Measurements from ENCODE around the gene NRXN3. TPM values are rescaled to one million over a fixed set of nuclear protein-coding genes. Genes with fewer than 3 reads are reported as not detected.

NRXN3 gene
- total and polyA plus RNA-seq, 3 experiments from 2014 or later = not detected

DNA sequence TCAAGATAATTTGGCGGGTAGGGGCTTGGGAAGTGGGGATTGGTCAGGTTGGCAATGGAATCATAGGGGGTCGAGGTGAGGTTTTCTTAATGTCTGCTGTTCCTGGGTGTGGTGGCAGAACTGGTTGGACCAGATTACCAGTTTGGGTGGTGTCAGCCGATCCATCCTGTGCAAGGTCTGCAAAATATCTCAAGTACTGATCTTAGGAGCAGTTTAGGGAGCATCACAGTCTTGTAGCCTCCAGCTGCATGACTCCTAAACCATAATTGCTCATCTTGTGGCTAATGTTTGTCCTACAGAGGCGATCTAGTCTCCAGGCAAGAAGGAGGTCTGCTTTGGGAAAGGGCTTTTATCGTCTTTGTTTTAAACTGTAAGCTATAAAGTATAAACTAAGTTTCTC, 1172.8 kb downstream of the NRXN3 start:
- Mint-ChIP-seq H3K4me1 (no peaks in the 10 kb centered on the region), H3K36me3 (no peaks in the 10 kb centered on the region), H3K27ac (peak overlapping the region in 1 of 8 donors; percentile 89), H3K9me3 (peaks cover 1 to 12% (median 4%) of the 10 kb centered on the region in 5 donors), H3K4me3 (no peak overlapping the region), H3K27me3 (no peaks in the 10 kb centered on the region)
- H3K27ac ChIP-seq (ENCODE audit: low read depth, low read length) = no peak overlapping the region
- DNase-seq = no peak
- no peaks in the 10 kb centered on the region for H3K9me3 ChIP-seq (ENCODE audit: low read length)
- no peaks in the 10 kb centered on the region for H3K4me1 ChIP-seq (ENCODE audit: insufficient read depth, low read length)
- ChIA-PET CTCF (no interaction called here), POLR2A (no interaction called here)
- no peaks in the 10 kb centered on the region for H3K27me3 ChIP-seq (ENCODE audit: insufficient read depth, low read length, poor library complexity, severe bottlenecking)
- no peak overlapping the region for H3K4me3 ChIP-seq (ENCODE audit: low read length)
- no peaks in the 10 kb centered on the region for H3K36me3 ChIP-seq (ENCODE audit: insufficient read depth, low read length)

DNA sequence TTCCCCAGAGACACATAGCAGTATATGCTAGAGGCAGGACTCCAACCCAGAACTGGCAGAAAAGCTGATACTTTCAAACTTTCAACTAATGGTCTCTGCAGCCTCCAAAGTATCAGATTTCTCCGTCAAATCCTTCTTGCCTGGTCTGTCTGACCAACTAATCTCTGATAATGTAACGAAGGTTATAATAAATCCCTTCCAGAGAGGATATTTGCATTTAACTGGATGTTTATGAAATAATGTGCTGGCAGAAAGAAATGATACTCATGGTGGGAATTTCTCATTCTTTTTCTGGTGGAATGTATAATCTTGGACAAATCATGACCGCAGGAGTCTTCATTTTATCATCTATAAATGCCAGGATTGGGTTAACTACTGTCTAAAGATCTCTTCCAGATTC, 1180.8 kb downstream of the NRXN3 start:
- Histone ChIP-seq H3K27me3 (ENCODE audit: insufficient read depth, low read length, poor library complexity, severe bottlenecking) (no peaks in the 10 kb centered on the region), H3K27ac (ENCODE audit: low read depth, low read length) (no peak overlapping the region), H3K36me3 (ENCODE audit: insufficient read depth, low read length) (no peaks in the 10 kb centered on the region), H3K4me3 (ENCODE audit: low read length) (no peak overlapping the region), H3K4me1 (ENCODE audit: insufficient read depth, low read length) (no peaks in the 10 kb centered on the region), H3K9me3 (ENCODE audit: low read length) (no peaks in the 10 kb centered on the region)
- Mint-ChIP-seq H3K27ac (no peak overlapping the region), H3K4me3 (no peak overlapping the region), H3K9me3 (peaks cover 1 to 10% (median 4%) of the 10 kb centered on the region in 5 donors), H3K27me3 (no peaks in the 10 kb centered on the region), H3K36me3 (no peaks in the 10 kb centered on the region), H3K4me1 (no peaks in the 10 kb centered on the region)
- CTCF ChIA-PET = no interaction called here
- POLR2A ChIA-PET = no interaction called here
- no peak for DNase-seq

DNA sequence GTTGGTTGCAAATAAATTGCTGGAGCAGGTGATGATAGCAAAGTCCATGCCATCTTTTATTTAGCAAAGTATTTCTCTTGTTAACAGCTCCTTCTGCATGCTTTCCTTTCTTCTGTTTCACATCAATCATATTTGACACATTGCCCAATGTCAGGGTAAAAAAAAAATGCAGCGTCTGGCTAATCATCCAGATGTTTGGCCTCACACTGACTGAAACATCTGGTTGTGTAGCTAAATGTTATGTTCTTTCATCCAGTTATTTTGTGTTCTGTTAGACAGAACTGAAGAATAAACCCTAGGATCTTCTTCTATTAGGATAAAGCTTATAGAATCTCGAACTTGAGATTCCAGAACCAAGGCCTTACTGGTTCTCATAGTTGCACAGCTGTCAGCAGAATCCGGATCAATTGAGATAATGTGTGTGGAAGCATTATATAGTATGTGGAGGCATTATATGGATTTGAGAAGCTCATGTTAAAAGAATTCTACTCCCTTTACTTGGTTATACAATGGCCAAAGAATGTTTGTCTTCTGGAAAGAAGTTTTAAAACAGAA, 1182.0 kb downstream of the NRXN3 start:
- POLR2A ChIA-PET = no interaction called here
- Histone ChIP-seq H3K4me3 (ENCODE audit: low read length) (no peak overlapping the region), H3K27ac (ENCODE audit: low read depth, low read length) (no peak overlapping the region), H3K9me3 (ENCODE audit: low read length) (no peaks in the 10 kb centered on the region), H3K4me1 (ENCODE audit: insufficient read depth, low read length) (no peaks in the 10 kb centered on the region), H3K36me3 (ENCODE audit: insufficient read depth, low read length) (no peaks in the 10 kb centered on the region), H3K27me3 (ENCODE audit: insufficient read depth, low read length, poor library complexity, severe bottlenecking) (no peaks in the 10 kb centered on the region)
- Mint-ChIP-seq H3K4me3 (no peak overlapping the region), H3K27me3 (no peaks in the 10 kb centered on the region), H3K36me3 (no peaks in the 10 kb centered on the region), H3K9me3 (peaks cover 0 to 9% (median 3%) of the 10 kb centered on the region in 5 donors), H3K27ac (no peak overlapping the region), H3K4me1 (no peaks in the 10 kb centered on the region)
- no peak for DNase-seq
- CTCF ChIA-PET = no interaction called here

- H3K27ac ChIP-seq (ENCODE audit: low read depth, low read length) = no peak overlapping the region
- no peaks in the 10 kb centered on the region for H3K4me1 ChIP-seq (ENCODE audit: insufficient read depth, low read length)
- H3K9me3 ChIP-seq (ENCODE audit: low read length) = no peaks in the 10 kb centered on the region
- no peaks in the 10 kb centered on the region for H3K36me3 ChIP-seq (ENCODE audit: insufficient read depth, low read length)
- no peaks in the 10 kb centered on the region for H3K36me3 Mint-ChIP-seq
- POLR2A ChIA-PET = no interaction called here
- CTCF ChIA-PET = no interaction called here
- no peak overlapping the region for H3K4me3 ChIP-seq (ENCODE audit: low read length)
- no peaks in the 10 kb centered on the region for H3K4me1 Mint-ChIP-seq
- DNase-seq = no peak
- H3K27me3 Mint-ChIP-seq = no peaks in the 10 kb centered on the region
- H3K4me3 Mint-ChIP-seq = no peak overlapping the region
- H3K9me3 Mint-ChIP-seq = peaks cover 0 to 3% (median 1%) of the 10 kb centered on the region in 5 donors
- no peaks in the 10 kb centered on the region for H3K27me3 ChIP-seq (ENCODE audit: insufficient read depth, low read length, poor library complexity, severe bottlenecking)
- no peak overlapping the region for H3K27ac Mint-ChIP-seq
Observed at GRCh38 chr14:79354336-79354735, 1184.2 kb downstream of the NRXN3 start.

DNA sequence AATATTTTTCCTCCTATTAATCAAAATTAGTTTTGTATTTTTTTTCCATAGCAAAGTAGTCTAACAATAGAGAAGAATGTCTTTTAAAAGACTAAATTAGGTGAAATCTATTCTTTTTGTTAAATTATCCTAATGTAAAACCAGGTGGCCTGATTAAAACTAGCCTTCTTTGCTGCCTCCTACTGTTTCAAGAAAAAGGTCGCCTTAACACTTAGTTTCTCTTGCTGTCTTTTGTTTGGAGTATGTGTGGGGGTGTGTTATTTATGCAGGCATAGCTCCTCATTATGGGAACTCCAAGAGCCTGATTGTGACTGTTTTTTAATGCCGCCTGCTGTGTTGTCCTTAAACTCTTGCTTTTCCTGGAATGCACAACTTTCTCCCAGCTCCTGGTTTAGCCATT, 1185.9 kb downstream of the NRXN3 start:
- CTCF ChIA-PET = no interaction called here
- POLR2A ChIA-PET = no interaction called here
- no peak overlapping the region for H3K27ac ChIP-seq (ENCODE audit: low read depth, low read length)
- no peaks in the 10 kb centered on the region for H3K27me3 Mint-ChIP-seq
- H3K4me1 ChIP-seq (ENCODE audit: insufficient read depth, low read length) = no peaks in the 10 kb centered on the region
- H3K9me3 ChIP-seq (ENCODE audit: low read length) = no peaks in the 10 kb centered on the region
- no peak for DNase-seq
- no peaks in the 10 kb centered on the region for H3K27me3 ChIP-seq (ENCODE audit: insufficient read depth, low read length, poor library complexity, severe bottlenecking)
- peaks cover 0 to 5% (median 3%) of the 10 kb centered on the region in 5 donors for H3K9me3 Mint-ChIP-seq
- H3K36me3 Mint-ChIP-seq = no peaks in the 10 kb centered on the region
- no peak overlapping the region for H3K4me3 Mint-ChIP-seq
- H3K4me1 Mint-ChIP-seq = no peaks in the 10 kb centered on the region
- no peak overlapping the region for H3K27ac Mint-ChIP-seq
- no peak overlapping the region for H3K4me3 ChIP-seq (ENCODE audit: low read length)
- no peaks in the 10 kb centered on the region for H3K36me3 ChIP-seq (ENCODE audit: insufficient read depth, low read length)

DNA sequence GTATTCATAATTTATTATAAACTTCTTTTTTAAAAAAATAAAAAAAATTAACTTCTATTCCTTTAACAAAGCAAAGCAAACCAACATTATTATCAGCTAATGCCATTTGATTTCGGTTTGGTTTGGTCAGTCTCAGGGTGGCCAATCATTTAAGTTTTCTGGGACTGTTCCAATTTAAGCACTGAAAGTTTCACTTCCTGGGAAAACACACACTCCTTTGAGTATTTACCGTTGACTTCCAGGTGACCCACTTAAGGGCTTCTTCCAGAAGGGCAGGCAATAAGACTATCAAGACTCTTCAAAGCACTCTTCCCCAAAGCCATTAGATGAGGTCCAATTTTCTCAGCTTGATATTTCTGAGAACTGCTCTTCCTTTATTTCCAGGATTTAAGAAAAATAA, 1187.1 kb downstream of the NRXN3 start:
- H3K4me1 Mint-ChIP-seq = no peaks in the 10 kb centered on the region
- H3K27me3 Mint-ChIP-seq = no peaks in the 10 kb centered on the region
- no peaks in the 10 kb centered on the region for H3K4me1 ChIP-seq (ENCODE audit: insufficient read depth, low read length)
- H3K36me3 ChIP-seq (ENCODE audit: insufficient read depth, low read length) = no peaks in the 10 kb centered on the region
- POLR2A ChIA-PET = no interaction called here
- H3K27ac Mint-ChIP-seq = no peak overlapping the region
- H3K4me3 ChIP-seq (ENCODE audit: low read length) = no peak overlapping the region
- no peaks in the 10 kb centered on the region for H3K36me3 Mint-ChIP-seq
- no peaks in the 10 kb centered on the region for H3K9me3 ChIP-seq (ENCODE audit: low read length)
- H3K27me3 ChIP-seq (ENCODE audit: insufficient read depth, low read length, poor library complexity, severe bottlenecking) = no peaks in the 10 kb centered on the region
- H3K27ac ChIP-seq (ENCODE audit: low read depth, low read length) = no peak overlapping the region
- no peak for DNase-seq
- peaks cover 0 to 5% (median 3%) of the 10 kb centered on the region in 5 donors for H3K9me3 Mint-ChIP-seq
- no peak overlapping the region for H3K4me3 Mint-ChIP-seq
- CTCF ChIA-PET = no interaction called here

DNA sequence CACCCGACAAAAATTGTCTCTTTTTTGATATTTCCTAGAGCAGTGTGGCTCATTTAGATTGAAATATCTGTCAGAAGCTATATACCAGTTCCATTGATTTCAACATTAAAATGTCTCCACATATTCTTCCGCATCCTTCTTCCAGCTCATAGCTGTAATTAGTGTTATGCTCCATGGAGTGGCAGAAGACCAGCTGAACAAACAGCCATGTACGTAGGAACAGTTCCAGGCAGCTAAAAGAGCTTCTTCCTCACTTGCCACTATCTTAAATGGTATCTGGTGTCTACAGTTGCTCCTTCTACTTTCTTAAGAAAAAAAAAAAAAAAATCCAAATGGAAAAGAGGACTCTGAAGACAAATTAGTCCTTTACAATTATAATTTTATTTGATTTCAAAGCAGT, 1193.1 kb downstream of the NRXN3 start:
- H3K4me1 Mint-ChIP-seq = no peaks in the 10 kb centered on the region
- CTCF ChIA-PET = no interaction called here

DNA sequence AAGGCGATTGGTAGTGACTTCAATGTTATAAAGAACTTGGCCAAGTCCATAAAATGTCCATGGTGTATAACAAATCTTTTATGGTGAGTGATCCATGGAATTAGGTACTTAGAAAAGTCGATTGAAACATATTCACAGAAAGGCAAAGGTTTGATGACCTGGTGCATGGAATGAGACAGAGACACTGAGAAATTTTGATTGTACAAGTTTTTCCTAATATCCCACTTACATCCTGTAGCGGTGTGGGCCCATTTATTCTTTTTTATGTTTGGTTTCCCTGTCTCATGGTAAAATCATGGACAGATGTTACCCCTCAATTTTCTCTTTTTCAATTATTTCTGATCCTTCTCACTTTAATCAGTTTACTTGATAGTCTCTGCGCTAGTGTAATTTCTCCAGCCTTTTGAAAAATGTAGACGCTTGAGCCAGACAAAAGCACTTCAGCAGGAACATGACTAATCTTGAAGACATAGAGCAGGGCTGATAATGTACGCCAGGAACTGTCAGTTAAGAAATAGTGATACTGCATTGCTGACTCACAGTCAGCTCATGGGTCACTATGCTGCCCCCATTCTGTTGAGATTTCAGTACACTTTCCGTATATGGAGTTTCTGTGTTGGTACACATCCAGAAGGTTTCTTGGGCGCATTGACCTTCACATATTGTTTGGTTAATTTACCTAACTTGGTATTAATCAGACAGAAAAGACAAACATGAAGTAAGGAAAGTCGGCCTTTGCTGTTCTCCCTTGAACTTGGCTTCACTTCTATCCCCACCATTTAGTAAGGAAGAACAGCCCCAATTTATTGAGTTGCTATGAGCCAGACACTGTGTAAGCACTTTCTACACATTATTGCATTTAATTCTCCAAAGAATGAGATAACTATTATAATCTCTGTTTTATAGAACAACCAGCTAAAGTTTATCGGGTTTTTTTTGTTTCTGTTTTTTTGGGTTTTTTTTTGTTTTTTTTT, 1199.5 kb downstream of the NRXN3 start:
- Mint-ChIP-seq H3K27ac (no peak overlapping the region), H3K9me3 (peaks cover 0 to 10% (median 9%) of the 10 kb centered on the region in 5 donors), H3K4me3 (no peak overlapping the region), H3K4me1 (no peaks in the 10 kb centered on the region), H3K36me3 (no peaks in the 10 kb centered on the region), H3K27me3 (no peaks in the 10 kb centered on the region)
- no peaks in the 10 kb centered on the region for H3K27me3 ChIP-seq (ENCODE audit: insufficient read depth, low read length, poor library complexity, severe bottlenecking)
- DNase-seq = no peak
- no peaks in the 10 kb centered on the region for H3K36me3 ChIP-seq (ENCODE audit: insufficient read depth, low read length)
- ChIA-PET CTCF (no interaction called here), POLR2A (no interaction called here)
- no peak overlapping the region for H3K27ac ChIP-seq (ENCODE audit: low read depth, low read length)
- H3K9me3 ChIP-seq (ENCODE audit: low read length) = no peaks in the 10 kb centered on the region
- no peaks in the 10 kb centered on the region for H3K4me1 ChIP-seq (ENCODE audit: insufficient read depth, low read length)
- H3K4me3 ChIP-seq (ENCODE audit: low read length) = no peak overlapping the region

More for the DNA sequence above, 1193.1 kb downstream of the NRXN3 start:
- no peak overlapping the region for H3K27ac ChIP-seq (ENCODE audit: low read depth, low read length)
- peaks cover 0 to 17% (median 4%) of the 10 kb centered on the region in 5 donors for H3K9me3 Mint-ChIP-seq
- no peak for DNase-seq
- H3K9me3 ChIP-seq (ENCODE audit: low read length) = no peaks in the 10 kb centered on the region
- H3K27me3 Mint-ChIP-seq = no peaks in the 10 kb centered on the region
- no peaks in the 10 kb centered on the region for H3K27me3 ChIP-seq (ENCODE audit: insufficient read depth, low read length, poor library complexity, severe bottlenecking)
- H3K4me3 Mint-ChIP-seq = no peak overlapping the region
- H3K4me3 ChIP-seq (ENCODE audit: low read length) = no peak overlapping the region
- H3K36me3 Mint-ChIP-seq = no peaks in the 10 kb centered on the region
- POLR2A ChIA-PET = no interaction called here
- H3K27ac Mint-ChIP-seq = no peak overlapping the region
- no peaks in the 10 kb centered on the region for H3K36me3 ChIP-seq (ENCODE audit: insufficient read depth, low read length)
- no peaks in the 10 kb centered on the region for H3K4me1 ChIP-seq (ENCODE audit: insufficient read depth, low read length)

Measured in CD8-positive, alpha-beta memory T cell (primary cell).